Neural cell (in vitro differentiated cells): Measurements from ENCODE around the gene TF. TPM values are rescaled to one million over a fixed set of nuclear protein-coding genes. Genes with fewer than 3 reads are reported as not detected.

Source experiments
- H2AFZ ChIP-seq: fragments of 200-600, 300-800 bp; sonication (generic), shearing (Covaris generic); 2 replicates; pipeline ENCODE4 v1.6.0; 2014; ENCODE audit warnings: low read depth, mild to moderate bottlenecking, antibody characterized with exemption, low read length, moderate library complexity
- H3F3A ChIP-seq: fragments of 200-600 bp; shearing (Covaris generic); 2 replicates; pipeline ENCODE4 v1.6.1; 2016; ENCODE audit warnings: mild to moderate bottlenecking, moderate library complexity, mixed read lengths, antibody characterized with exemption, low read length; ENCODE audit not compliant: insufficient read depth, poor library complexity, severe bottlenecking
- H3K27ac ChIP-seq: fragments of 200-600, 300-800 bp; sonication (generic), shearing (Covaris generic); 2 replicates; pipeline ENCODE4 v1.5.1; 2014; ENCODE audit warnings: mild to moderate bottlenecking, low read length, moderate library complexity
- H3K27me3 ChIP-seq: fragments of 300-800, 200-600 bp; sonication (generic), shearing (Covaris generic); 2 replicates; pipeline ENCODE4 v1.6.0; 2014; ENCODE audit warnings: mild to moderate bottlenecking, low read depth, low read length, moderate library complexity; ENCODE audit not compliant: insufficient read depth
- H3K36me3 ChIP-seq: fragments of 300-800, 200-600 bp; sonication (generic), shearing (Covaris generic); 2 replicates; pipeline ENCODE4 v1.5.1; 2014; ENCODE audit warnings: mild to moderate bottlenecking, antibody characterized with exemption, low read length, moderate library complexity; ENCODE audit not compliant: insufficient read depth
- H3K4me2 ChIP-seq: fragments of 300-800, 200-600 bp; sonication (generic), shearing (Covaris generic); 2 replicates; pipeline ENCODE4 v1.6.0; 2014; ENCODE audit warnings: mild to moderate bottlenecking, low read length
- H3K4me3 ChIP-seq: fragments of 300-800, 200-600 bp; sonication (generic), shearing (Covaris generic); 2 replicates; pipeline ENCODE4 v1.5.1; 2014; ENCODE audit warnings: mild to moderate bottlenecking, low read length, moderate library complexity
- H3K79me2 ChIP-seq: fragments of 200-600 bp; shearing (Covaris generic); replicated peaks from 2 replicates; pipeline ENCODE4 v1.6.0; 2014; ENCODE audit warnings: mild to moderate bottlenecking, low read length, moderate library complexity; ENCODE audit not compliant: insufficient read depth
- H3K9ac ChIP-seq: fragments of 300-800, 200-600 bp; sonication (generic), shearing (Covaris generic); 2 replicates; pipeline ENCODE4 v1.6.1; 2016; ENCODE audit warnings: mild to moderate bottlenecking, low read length, mixed read lengths
- H3K9me2 ChIP-seq: fragments of 200-600 bp; shearing (Covaris generic); 2 replicates; pipeline ENCODE4 v1.6.1; 2016; ENCODE audit warnings: mild to moderate bottlenecking, low read length, mixed read lengths; ENCODE audit not compliant: insufficient read depth
- H3K9me3 ChIP-seq: fragments of 200-600, 300-800 bp; sonication (generic), shearing (Covaris generic); 2 replicates; pipeline ENCODE4 v1.6.1; 2016; ENCODE audit warnings: mild to moderate bottlenecking, mixed run types, low read length, moderate library complexity, mixed read lengths
- H4K20me1 ChIP-seq: fragments of 200-600 bp; shearing (Covaris generic); 2 replicates; pipeline ENCODE4 v1.6.1; 2016; ENCODE audit warnings: mild to moderate bottlenecking, mixed run types; ENCODE audit not compliant: insufficient read depth
- CTCF ChIP-seq: fragments of 450-650 bp; IDR thresholded peaks from 2 replicates; pipeline ENCODE4 v1.5.1; 2014; ENCODE audit warnings: antibody characterized with exemption, mild to moderate bottlenecking, moderate library complexity; ENCODE audit not compliant: poor library complexity, severe bottlenecking
- EP300 ChIP-seq: fragments of 450-650 bp; conservative IDR thresholded peaks from 2 replicates; pipeline ENCODE4 v1.6.1; 2014; ENCODE audit warnings: antibody characterized with exemption, mild to moderate bottlenecking, moderate library complexity; ENCODE audit not compliant: poor library complexity, severe bottlenecking
- EZH2 ChIP-seq: fragments of 200-600, 300-800 bp; shearing (Covaris generic), sonication (generic); IDR thresholded peaks from 2 replicates; pipeline ENCODE4 v1.6.1; 2014; ENCODE audit warnings: antibody characterized with exemption, low read length, borderline replicate concordance, mild to moderate bottlenecking; ENCODE audit not compliant: insufficient read depth, poor library complexity, severe bottlenecking
- MXI1 ChIP-seq: fragments of 450-650 bp; conservative IDR thresholded peaks from 2 replicates; pipeline ENCODE4 v1.6.1; 2014; ENCODE audit warnings: antibody characterized with exemption, mild to moderate bottlenecking; ENCODE audit not compliant: poor library complexity, severe bottlenecking
- POLR2AphosphoS5 ChIP-seq: IDR thresholded peaks from 2 replicates; pipeline ENCODE4 v1.6.1; 2012
- RAD21 ChIP-seq: fragments of 450-650 bp; conservative IDR thresholded peaks from 2 replicates; pipeline ENCODE4 v1.6.1; 2014; ENCODE audit warnings: antibody characterized with exemption, mild to moderate bottlenecking, moderate library complexity
- REST ChIP-seq: IDR thresholded peaks from 2 replicates; pipeline ENCODE4 v1.6.1; 2012; ENCODE audit warnings: borderline replicate concordance
- SMC3 ChIP-seq: fragments of 450-650 bp; conservative IDR thresholded peaks from 2 replicates; pipeline ENCODE4 v1.6.1; 2014; ENCODE audit warnings: antibody characterized with exemption, mild to moderate bottlenecking, moderate library complexity; ENCODE audit not compliant: poor library complexity
- TAF1 ChIP-seq: IDR thresholded peaks from 2 replicates; pipeline ENCODE4 v1.6.1; 2012; ENCODE audit warnings: low read depth
- polyA plus RNA-seq: library from polyadenylated mRNA; depleted of rRNA; stranded (reverse); fragments of >200 nt; gene quantifications from 2 replicates; pipeline ENCODE4 v1.2.3, GENCODE V29; 2014

Gene TF
- polyA plus RNA-seq, 1 donor from 2014 or later = 1.4 TPM

GRCh38 chr3:133782454-133782853, 36.3 kb downstream of the TF start:
- Histone ChIP-seq H3K36me3 (no peaks in the 10 kb centered on the region), H2AFZ (no peak overlapping the region), H3K79me2 (no peaks in the 10 kb centered on the region), H3K9me2 (no peaks in the 10 kb centered on the region), H3F3A (no peaks in the 10 kb centered on the region), H3K4me3 (no peak overlapping the region), H3K27me3 (no peaks in the 10 kb centered on the region), H3K4me2 (no peak overlapping the region), H4K20me1 (no peaks in the 10 kb centered on the region), H3K9me3 (no peaks in the 10 kb centered on the region), H3K9ac (no peak overlapping the region), H3K27ac (no peak overlapping the region)
- TF ChIP-seq SMC3 (no peak), CTCF (no peak), POLR2AphosphoS5 (no peak), REST (no peak), TAF1 (no peak), EZH2 (no peak), RAD21 (no peak), EP300 (no peak), MXI1 (no peak)

- no peak for TF ChIP-seq MXI1
- no peak for TF ChIP-seq POLR2AphosphoS5
- no peak for TF ChIP-seq TAF1
- TF ChIP-seq EZH2 = no peak
- no peak for TF ChIP-seq EP300
- TF ChIP-seq REST = no peak
- TF ChIP-seq RAD21 = no peak
- TF ChIP-seq SMC3 = no peak
- TF ChIP-seq CTCF = no peak
- H4K20me1 ChIP-seq = no peaks in the 10 kb centered on the region
- no peaks in the 10 kb centered on the region for H3K36me3 ChIP-seq
- H3K4me2 ChIP-seq = no peak overlapping the region
- H3K27me3 ChIP-seq = no peaks in the 10 kb centered on the region
- H3K9me2 ChIP-seq = no peaks in the 10 kb centered on the region
- H3K9ac ChIP-seq = no peak overlapping the region
- H2AFZ ChIP-seq = no peak overlapping the region
- H3F3A ChIP-seq = no peaks in the 10 kb centered on the region
- no peak overlapping the region for H3K27ac ChIP-seq
- no peaks in the 10 kb centered on the region for H3K9me3 ChIP-seq
- H3K4me3 ChIP-seq = no peak overlapping the region
- H3K79me2 ChIP-seq = no peaks in the 10 kb centered on the region
Observed at GRCh38 chr3:133783762-133784161, 37.6 kb downstream of the TF start.
